Spleen (tissue), 11 donors: ENCODE results near the gene IL21R. TPM values are rescaled to one million over a fixed set of nuclear protein-coding genes. Genes with fewer than 3 reads are reported as not detected.

Source experiments
- DNase-seq: peaks from one replicate; pipeline ENCODE4 v3.0.0-alpha.2; 2020
- H3K27ac ChIP-seq, 8 donors: fragments of 200-600 bp; sonication (generic) in 7 of 8; 1 replicate in 4 of 8; 2 replicates in 4 of 8; pipeline versions ENCODE4 v1.5.0 to v1.8.0; 2016 to 2021; ENCODE audit warnings: inconsistent platforms in 4 of 8, mild to moderate bottlenecking in 4 of 8, moderate library complexity in 1 of 8
- H3K27me3 ChIP-seq, 7 donors: fragments of 200-600 bp; sonication (generic) in 6 of 7; replicated peaks in 1 of 7; 1 replicate in 4 of 7; 2 replicates in 3 of 7; pipeline versions ENCODE4 v1.5.0 to v1.8.0; 2016 to 2021; ENCODE audit warnings: inconsistent platforms in 3 of 7, mild to moderate bottlenecking in 1 of 7
- H3K36me3 ChIP-seq, 6 donors: fragments of 200-600 bp; sonication (generic) in 5 of 6; 1 replicate in 4 of 6; 2 replicates in 2 of 6; pipeline versions ENCODE4 v1.5.0 to v1.8.0; 2016 to 2021; ENCODE audit warnings: inconsistent platforms in 2 of 6
- H3K4me1 ChIP-seq, 6 donors: fragments of 200-600 bp; sonication (generic) in 5 of 6; 1 replicate in 3 of 6; 2 replicates in 3 of 6; pipeline versions ENCODE4 v1.5.0 to v1.8.0; 2016 to 2021; ENCODE audit warnings: inconsistent platforms in 3 of 6
- H3K4me3 ChIP-seq, 8 donors: fragments of 200-600 bp; sonication (generic) in 7 of 8; 1 replicate in 4 of 8; 2 replicates in 4 of 8; pipeline versions ENCODE4 v1.5.0 to v1.8.0; 2016 to 2021; ENCODE audit warnings: inconsistent platforms in 4 of 8, mild to moderate bottlenecking in 4 of 8, moderate library complexity in 2 of 8
- H3K9me3 ChIP-seq, 8 donors: fragments of 200-600 bp; sonication (generic) in 7 of 8; 1 replicate in 4 of 8; 2 replicates in 4 of 8; pipeline versions ENCODE4 v1.5.0 to v1.8.0; 2016 to 2021; ENCODE audit warnings: inconsistent platforms in 4 of 8
- POLR2A ChIP-seq, 3 donors: fragments of 450-650 bp; IDR thresholded peaks; one replicate each; pipeline ENCODE4 v1.5.1; 2017; ENCODE audit warnings: antibody characterized with exemption in 3 of 3, mild to moderate bottlenecking in 1 of 3
- POLR2AphosphoS5 ChIP-seq, 3 donors: sonication (generic); formaldehyde crosslinking; IDR thresholded peaks; one replicate each; pipeline ENCODE4 v1.5.1; 2017; ENCODE audit warnings: antibody characterized with exemption in 3 of 3
- WGBS, 5 donors: extraction: QIAGEN DNeasy Blood & Tissue Kit in 3 of 5; methylation state at CpG; one replicate each; pipeline versions ENCODE4 v1.1.5 to v1.1.7; 2013 to 2018; 5-methylcytosine and 5-hydroxymethylcytosine counted together
- intact Hi-C: fragments of 100-400 bp; cut with DNase I; formaldehyde crosslinking; loops from one replicate; pipeline ENCODE4 v1.15.0; 2023; ENCODE audit warnings: low total_unique reads
- polyA plus RNA-seq, 3 donors: library from polyadenylated mRNA; stranded (reverse); fragments of 200-250 nt; gene quantifications; one replicate each; pipeline ENCODE4 v1.2.1, GENCODE V29; 2013
- total RNA-seq, 7 donors: library from RNA; depleted of rRNA in 3 of 7; stranded (reverse); fragments of >200 nt in 3 of 7; fragmentation: NEBNext Ultra II Directional in 4 of 7; extraction: Animal tissue kit (Norgen Biotek cat#: 25700) in 4 of 7; gene quantifications; one replicate each; pipeline versions ENCODE4 v1.1.0 to v1.2.1, GENCODE V29; 2016 to 2021
- TF ChIP-seq, protein P1 (sequence below), 11 experiments: fragments of 200-600 bp in 7 of 11; fragments of 450-650 bp in 4 of 11; sonication (generic) in 4 of 11; IDR thresholded peaks in 8 of 11; conservative IDR thresholded peaks in 3 of 11; 1 replicate in 7 of 11; 2 replicates in 4 of 11; pipeline versions ENCODE4 v1.4.0 to v1.8.0; 2016 to 2021; ENCODE audit warnings: antibody characterized with exemption in 11 of 11, inconsistent platforms in 4 of 11, mild to moderate bottlenecking in 1 of 11
- donor health status: healthy with polysubstance abuse.
- donor health status: DM: no; HTN: no; CAD: no; lungs with moderate emphysema.
- donor health status: DM: no; HTN: no; CAD: no.
- donor health status: Bipolar disorder and iron deficiency.
- donor health status: healthy.
- donor health status: DM: no; HTN: no; CAD: no.
- donor health status: DM: yes; HTN: yes; CAD: no.

IL21R gene
- total and polyA plus RNA-seq, 10 donors: 2.7 to 19.7 (median 12.0) TPM

GRCh38 chr16:27445502-27446175 lies 43.7 kb downstream of the IL21R start:
- 89 to 94% (median 93%) methylated on average over 12 of the region's 12 CpGs for WGBS, 5 donors
- Histone ChIP-seq H3K4me3 (no peak overlapping the region), H3K4me1 (peaks cover 10 to 54% (median 42%) of the 10 kb centered on the region in 6 donors), H3K27me3 (peaks cover 0 to 23% (median 10%) of the 10 kb centered on the region in 7 donors), H3K36me3 (peaks cover 0 to 79% (median 19%) of the 10 kb centered on the region in 6 donors), H3K9me3 (peaks cover 0 to 24% (median 15%) of the 10 kb centered on the region in 8 donors), H3K27ac (peak overlapping the region in 4 of 8 donors; percentile 49 to 86 (median 60))
- DNase-seq: peak; percentile 67
- TF ChIP-seq POLR2A (IDR thresholded peaks at IDR 0.05) (no peak), POLR2AphosphoS5 (IDR thresholded peaks at IDR 0.05) (no peak)
- TF ChIP-seq, protein P1, sequence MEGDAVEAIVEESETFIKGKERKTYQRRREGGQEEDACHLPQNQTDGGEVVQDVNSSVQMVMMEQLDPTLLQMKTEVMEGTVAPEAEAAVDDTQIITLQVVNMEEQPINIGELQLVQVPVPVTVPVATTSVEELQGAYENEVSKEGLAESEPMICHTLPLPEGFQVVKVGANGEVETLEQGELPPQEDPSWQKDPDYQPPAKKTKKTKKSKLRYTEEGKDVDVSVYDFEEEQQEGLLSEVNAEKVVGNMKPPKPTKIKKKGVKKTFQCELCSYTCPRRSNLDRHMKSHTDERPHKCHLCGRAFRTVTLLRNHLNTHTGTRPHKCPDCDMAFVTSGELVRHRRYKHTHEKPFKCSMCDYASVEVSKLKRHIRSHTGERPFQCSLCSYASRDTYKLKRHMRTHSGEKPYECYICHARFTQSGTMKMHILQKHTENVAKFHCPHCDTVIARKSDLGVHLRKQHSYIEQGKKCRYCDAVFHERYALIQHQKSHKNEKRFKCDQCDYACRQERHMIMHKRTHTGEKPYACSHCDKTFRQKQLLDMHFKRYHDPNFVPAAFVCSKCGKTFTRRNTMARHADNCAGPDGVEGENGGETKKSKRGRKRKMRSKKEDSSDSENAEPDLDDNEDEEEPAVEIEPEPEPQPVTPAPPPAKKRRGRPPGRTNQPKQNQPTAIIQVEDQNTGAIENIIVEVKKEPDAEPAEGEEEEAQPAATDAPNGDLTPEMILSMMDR (IDR thresholded peaks at IDR 0.05 in 8 of 11, conservative IDR thresholded peaks at IDR 0.05 in 3 of 11): no peak
- intact Hi-C loops: no loop called here

DNA sequence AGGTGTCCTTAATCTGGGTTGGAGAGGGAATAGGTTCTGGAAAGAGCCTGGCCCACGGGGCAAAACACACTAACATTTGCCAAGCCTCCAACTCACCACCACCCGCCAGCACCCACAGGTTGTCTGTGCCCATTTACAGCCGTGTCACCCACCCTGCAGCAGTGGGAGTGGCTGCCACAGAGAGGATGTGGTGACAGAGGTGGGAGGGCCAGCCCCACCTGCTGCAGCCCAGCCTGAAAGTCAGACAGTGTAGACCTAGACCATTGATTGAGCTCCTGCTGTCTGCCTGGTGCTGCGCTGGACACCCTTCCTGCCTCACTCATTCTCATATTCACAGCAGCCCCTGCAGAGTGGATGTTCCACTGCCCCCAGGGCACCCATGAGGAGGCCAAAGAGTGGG lies 44.7 kb downstream of the IL21R start:
- WGBS, 5 donors: 36 to 55% (median 50%) methylated on average over 3 to 4 of the region's 4 CpGs
- Histone ChIP-seq H3K36me3 (peaks cover 0 to 69% (median 19%) of the 10 kb centered on the region in 6 donors), H3K9me3 (peaks cover 0 to 24% (median 15%) of the 10 kb centered on the region in 8 donors), H3K27ac (peak overlapping the region in 5 of 8 donors; percentile 35 to 86 (median 58)), H3K4me1 (peaks cover 15 to 65% (median 48%) of the 10 kb centered on the region in 6 donors), H3K27me3 (peaks cover 0 to 32% (median 10%) of the 10 kb centered on the region in 7 donors), H3K4me3 (no peak overlapping the region)
- DNase-seq: peak; percentile 92
- TF ChIP-seq POLR2AphosphoS5 (IDR thresholded peaks at IDR 0.05) (peak; percentile 82 to 86 (median 85)), POLR2A (IDR thresholded peaks at IDR 0.05) (no peak)
- intact Hi-C loops: no loop called here

DNA sequence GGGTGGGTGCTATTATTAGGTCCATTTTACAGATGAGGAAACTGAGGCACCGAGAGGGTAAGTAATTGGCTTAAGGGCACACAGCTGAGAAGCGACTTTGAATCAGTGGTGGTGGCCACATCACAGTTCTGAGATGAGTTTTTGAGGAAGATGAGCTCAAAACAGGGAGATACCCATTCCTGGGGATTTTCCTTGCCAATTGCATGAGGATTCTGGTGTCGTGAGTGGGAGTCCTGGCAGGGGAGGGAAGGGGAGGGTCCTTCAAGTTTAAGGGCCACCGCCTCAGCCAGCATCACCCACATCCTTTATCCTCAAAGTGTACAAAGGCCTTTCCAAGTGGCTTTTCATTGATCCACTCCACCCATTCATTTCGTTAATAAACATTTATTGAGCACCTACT lies 45.3 kb downstream of the IL21R start:
- Histone ChIP-seq H3K9me3 (peaks cover 0 to 24% (median 15%) of the 10 kb centered on the region in 8 donors), H3K27me3 (peaks cover 0 to 32% (median 10%) of the 10 kb centered on the region in 7 donors), H3K4me1 (peaks cover 15 to 69% (median 48%) of the 10 kb centered on the region in 6 donors), H3K27ac (peak overlapping the region in 4 of 8 donors; percentile 49 to 86 (median 60)), H3K4me3 (no peak overlapping the region), H3K36me3 (peaks cover 0 to 63% (median 19%) of the 10 kb centered on the region in 6 donors)
- intact Hi-C loops: no loop called here
- peak; percentile 38 for DNase-seq
- TF ChIP-seq, protein P1 (IDR thresholded peaks at IDR 0.05 in 8 of 11, conservative IDR thresholded peaks at IDR 0.05 in 3 of 11): no peak
- TF ChIP-seq POLR2AphosphoS5 (IDR thresholded peaks at IDR 0.05) (no peak), POLR2A (IDR thresholded peaks at IDR 0.05) (no peak)
- WGBS, 5 donors: 86 to 90% (median 87%) methylated on average over 5 of the region's 5 CpGs

DNA sequence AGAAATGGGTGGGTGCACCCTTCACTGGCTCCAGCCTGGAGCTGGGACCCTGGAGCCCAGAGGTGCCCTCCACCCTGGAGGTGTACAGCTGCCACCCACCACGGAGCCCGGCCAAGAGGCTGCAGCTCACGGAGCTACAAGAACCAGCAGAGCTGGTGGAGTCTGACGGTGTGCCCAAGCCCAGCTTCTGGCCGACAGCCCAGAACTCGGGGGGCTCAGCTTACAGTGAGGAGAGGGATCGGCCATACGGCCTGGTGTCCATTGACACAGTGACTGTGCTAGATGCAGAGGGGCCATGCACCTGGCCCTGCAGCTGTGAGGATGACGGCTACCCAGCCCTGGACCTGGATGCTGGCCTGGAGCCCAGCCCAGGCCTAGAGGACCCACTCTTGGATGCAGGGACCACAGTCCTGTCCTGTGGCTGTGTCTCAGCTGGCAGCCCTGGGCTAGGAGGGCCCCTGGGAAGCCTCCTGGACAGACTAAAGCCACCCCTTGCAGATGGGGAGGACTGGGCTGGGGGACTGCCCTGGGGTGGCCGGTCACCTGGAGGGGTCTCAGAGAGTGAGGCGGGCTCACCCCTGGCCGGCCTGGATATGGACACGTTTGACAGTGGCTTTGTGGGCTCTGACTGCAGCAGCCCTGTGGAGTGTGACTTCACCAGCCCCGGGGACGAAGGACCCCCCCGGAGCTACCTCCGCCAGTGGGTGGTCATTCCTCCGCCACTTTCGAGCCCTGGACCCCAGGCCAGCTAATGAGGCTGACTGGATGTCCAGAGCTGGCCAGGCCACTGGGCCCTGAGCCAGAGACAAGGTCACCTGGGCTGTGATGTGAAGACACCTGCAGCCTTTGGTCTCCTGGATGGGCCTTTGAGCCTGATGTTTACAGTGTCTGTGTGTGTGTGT lies 46.8 kb downstream of the IL21R start:
- DNase-seq: no peak
- peaks cover 0 to 32% (median 10%) of the 10 kb centered on the region in 7 donors for H3K27me3 ChIP-seq
- TF ChIP-seq POLR2AphosphoS5 (IDR thresholded peaks at IDR 0.05) (no peak), POLR2A (IDR thresholded peaks at IDR 0.05) (no peak)
- TF ChIP-seq, protein P1 (IDR thresholded peaks at IDR 0.05 in 8 of 11, conservative IDR thresholded peaks at IDR 0.05 in 3 of 11): no peak

More for the DNA sequence above, 46.8 kb downstream of the IL21R start:
- Histone ChIP-seq H3K9me3 (peaks cover 0 to 24% (median 14%) of the 10 kb centered on the region in 8 donors), H3K4me3 (peak overlapping the region in 1 of 8 donors; percentile 46), H3K36me3 (peaks cover 0 to 48% (median 19%) of the 10 kb centered on the region in 6 donors), H3K27ac (peak overlapping the region in 3 of 8 donors; percentile 62 to 86 (median 66)), H3K4me1 (peaks cover 15 to 69% (median 48%) of the 10 kb centered on the region in 6 donors)
- WGBS, 5 donors: 85 to 97% (median 90%) methylated on average over 17 to 19 of the region's 19 CpGs
- intact Hi-C loops: no loop called here
